Activated CD8-positive, alpha-beta T cell treated with anti-CD3 and anti-CD28 coated beads, Interleukin-2, amount 10 ng/mL, durations not matched to agents 7 days and 5 days (primary cell): ENCODE measurements around the gene COMMD1. TPM values are rescaled to one million over a fixed set of nuclear protein-coding genes. Genes with fewer than 3 reads are reported as not detected.

Source experiments
- ATAC-seq: fragments of 150-1000 bp; cut with Tn5 transposase; one replicate; pipeline ENCODE4 v1.10.0; 2021; ENCODE audit warnings: moderate library complexity
- CTCF ChIA-PET: fragments of 350-600 bp; sonication (Branson Sonifier 250); formaldehyde crosslinking; loops from one replicate; lab custom pipeline; 2021; ENCODE audit warnings: antibody characterized with exemption; lab: Charles Lee
- POLR2A ChIA-PET: fragments of 350-600 bp; sonication (Branson Sonifier 250); formaldehyde crosslinking; loops from one replicate; lab custom pipeline; 2021; ENCODE audit warnings: antibody characterized with exemption; lab: Charles Lee
- DNase-seq: peaks from one replicate; pipeline ENCODE4 v3.0.0-alpha.2; 2020
- H3K27ac Mint-ChIP-seq: one replicate; pipeline ENCODE4 v1.8.0; 2021; ENCODE audit warnings: mild to moderate bottlenecking, mixed read lengths
- H3K27me3 Mint-ChIP-seq: one replicate; pipeline ENCODE4 v1.8.0; 2021; ENCODE audit warnings: low read depth, mixed read lengths
- H3K36me3 Mint-ChIP-seq: one replicate; pipeline ENCODE4 v1.8.0; 2021; ENCODE audit warnings: low read depth, mixed read lengths
- H3K4me1 Mint-ChIP-seq: one replicate; pipeline ENCODE4 v1.8.0; 2021; ENCODE audit warnings: low read depth, mixed read lengths
- H3K4me3 Mint-ChIP-seq: one replicate; pipeline ENCODE4 v1.8.0; 2021; ENCODE audit warnings: mild to moderate bottlenecking, mixed read lengths
- H3K9me3 Mint-ChIP-seq: one replicate; pipeline ENCODE4 v1.8.0; 2022; ENCODE audit warnings: mixed read lengths; ENCODE audit not compliant: insufficient read depth
- total RNA-seq, 2 experiments: library from RNA; stranded (reverse); gene quantifications; one replicate each; pipeline ENCODE4 v1.2.3, GENCODE V29; 2021

The COMMD1 gene
- total RNA-seq, 2 experiments from 2014 or later: 29.3 to 30.5 TPM

- Mint-ChIP-seq H3K4me3 (no peak overlapping the region), H3K4me1 (peaks cover 11% of the 10 kb centered on the region), H3K27me3 (no peaks in the 10 kb centered on the region), H3K27ac (no peak overlapping the region), H3K9me3 (peaks cover 5% of the 10 kb centered on the region), H3K36me3 (peaks cover 3% of the 10 kb centered on the region)
- no peak for DNase-seq
- ChIA-PET POLR2A (no interaction called here), CTCF (interaction anchor here (1.1 kb wide), 1 partner anchor 17 kb away, joined by 4 read pairs; no protein-coding TSS in a partner anchor)
- no peak for ATAC-seq
Observed at GRCh38 chr2:62055724-62056336, 150.4 kb downstream of the COMMD1 start.

- CTCF ChIA-PET: no interaction called here
- H3K4me3 Mint-ChIP-seq: no peak overlapping the region
- peaks cover 5% of the 10 kb centered on the region for H3K9me3 Mint-ChIP-seq
- POLR2A ChIA-PET: no interaction called here
- ATAC-seq: no peak
- DNase-seq: no peak
- H3K36me3 Mint-ChIP-seq: peaks cover 3% of the 10 kb centered on the region
- no peaks in the 10 kb centered on the region for H3K27me3 Mint-ChIP-seq
- peaks cover 11% of the 10 kb centered on the region for H3K4me1 Mint-ChIP-seq
- no peak overlapping the region for H3K27ac Mint-ChIP-seq
Observed at GRCh38 chr2:62056341-62056740, 150.9 kb downstream of the COMMD1 start.

GRCh38 chr2:62065243-62065642 is 159.8 kb downstream of the COMMD1 start:
- Mint-ChIP-seq H3K4me1 (peaks cover 3% of the 10 kb centered on the region), H3K27ac (no peak overlapping the region), H3K9me3 (no peaks in the 10 kb centered on the region), H3K27me3 (no peaks in the 10 kb centered on the region), H3K36me3 (peaks cover 3% of the 10 kb centered on the region), H3K4me3 (no peak overlapping the region)
- CTCF ChIA-PET: no interaction called here
- POLR2A ChIA-PET: no interaction called here
- ATAC-seq (no peak), DNase-seq (no peak)

- Mint-ChIP-seq H3K4me1 (peaks cover 9% of the 10 kb centered on the region), H3K36me3 (peaks cover 12% of the 10 kb centered on the region), H3K4me3 (no peak overlapping the region), H3K9me3 (peaks cover 6% of the 10 kb centered on the region), H3K27me3 (no peaks in the 10 kb centered on the region), H3K27ac (no peak overlapping the region)
- POLR2A ChIA-PET: no interaction called here
- ATAC-seq: no peak
- DNase-seq: no peak
- CTCF ChIA-PET: no interaction called here
Observed at GRCh38 chr2:62071126-62071598, 165.7 kb downstream of the COMMD1 start.

- ChIA-PET CTCF (no interaction called here), POLR2A (no interaction called here)
- H3K27me3 Mint-ChIP-seq: no peaks in the 10 kb centered on the region
- peaks cover 12% of the 10 kb centered on the region for H3K36me3 Mint-ChIP-seq
- H3K9me3 Mint-ChIP-seq: peaks cover 6% of the 10 kb centered on the region
- no peak overlapping the region for H3K4me3 Mint-ChIP-seq
- DNase-seq (no peak), ATAC-seq (no peak)
- H3K27ac Mint-ChIP-seq: no peak overlapping the region
- peaks cover 9% of the 10 kb centered on the region for H3K4me1 Mint-ChIP-seq
Observed at GRCh38 chr2:62071760-62072680, 166.5 kb downstream of the COMMD1 start.

GRCh38 chr2:62074233-62074632 is 168.8 kb downstream of the COMMD1 start:
- Mint-ChIP-seq H3K4me1 (peaks cover 9% of the 10 kb centered on the region), H3K4me3 (no peak overlapping the region), H3K36me3 (peaks cover 12% of the 10 kb centered on the region), H3K9me3 (peaks cover 6% of the 10 kb centered on the region), H3K27me3 (no peaks in the 10 kb centered on the region), H3K27ac (no peak overlapping the region)
- DNase-seq: no peak
- ChIA-PET CTCF (no interaction called here), POLR2A (no interaction called here)
- no peak for ATAC-seq

- Mint-ChIP-seq H3K9me3 (peaks cover 6% of the 10 kb centered on the region), H3K27ac (no peak overlapping the region), H3K36me3 (peaks cover 9% of the 10 kb centered on the region), H3K27me3 (no peaks in the 10 kb centered on the region), H3K4me1 (no peaks in the 10 kb centered on the region), H3K4me3 (no peak overlapping the region)
- DNase-seq (no peak), ATAC-seq (no peak)
- ChIA-PET CTCF (no interaction called here), POLR2A (no interaction called here)
Observed at GRCh38 chr2:62076980-62077638, 171.6 kb downstream of the COMMD1 start.

GRCh38 chr2:62084801-62085200 is 179.3 kb downstream of the COMMD1 start:
- no peaks in the 10 kb centered on the region for H3K36me3 Mint-ChIP-seq
- H3K4me1 Mint-ChIP-seq: no peaks in the 10 kb centered on the region
- ChIA-PET POLR2A (no interaction called here), CTCF (interaction anchor here (0.6 kb wide), 1 partner anchor 62 kb away, joined by 3 read pairs; no protein-coding TSS in a partner anchor)
- H3K27me3 Mint-ChIP-seq: no peaks in the 10 kb centered on the region
- H3K9me3 Mint-ChIP-seq: no peaks in the 10 kb centered on the region
- no peak overlapping the region for H3K27ac Mint-ChIP-seq
- no peak overlapping the region for H3K4me3 Mint-ChIP-seq
- DNase-seq (no peak), ATAC-seq (no peak)

GRCh38 chr2:62089658-62090057 is 184.2 kb downstream of the COMMD1 start:
- H3K9me3 Mint-ChIP-seq: no peaks in the 10 kb centered on the region
- H3K27ac Mint-ChIP-seq: no peak overlapping the region
- ChIA-PET POLR2A (no interaction called here), CTCF (no interaction called here)
- ATAC-seq: no peak
- no peaks in the 10 kb centered on the region for H3K27me3 Mint-ChIP-seq
- no peak overlapping the region for H3K4me3 Mint-ChIP-seq
- no peaks in the 10 kb centered on the region for H3K4me1 Mint-ChIP-seq
- DNase-seq: no peak
- no peaks in the 10 kb centered on the region for H3K36me3 Mint-ChIP-seq

- H3K27ac Mint-ChIP-seq: no peak overlapping the region
- no peak overlapping the region for H3K4me3 Mint-ChIP-seq
- POLR2A ChIA-PET: no interaction called here
- ATAC-seq (no peak), DNase-seq (no peak)
- CTCF ChIA-PET: no interaction called here
- H3K9me3 Mint-ChIP-seq: no peaks in the 10 kb centered on the region
- H3K4me1 Mint-ChIP-seq: no peaks in the 10 kb centered on the region
- H3K36me3 Mint-ChIP-seq: no peaks in the 10 kb centered on the region
- H3K27me3 Mint-ChIP-seq: no peaks in the 10 kb centered on the region
Observed at GRCh38 chr2:62091471-62091870, 186.0 kb downstream of the COMMD1 start.

- ChIA-PET POLR2A (no interaction called here), CTCF (no interaction called here)
- H3K4me3 Mint-ChIP-seq: no peak overlapping the region
- H3K36me3 Mint-ChIP-seq: no peaks in the 10 kb centered on the region
- H3K4me1 Mint-ChIP-seq: no peaks in the 10 kb centered on the region
- DNase-seq (no peak), ATAC-seq (no peak)
- H3K9me3 Mint-ChIP-seq: no peaks in the 10 kb centered on the region
- H3K27me3 Mint-ChIP-seq: no peaks in the 10 kb centered on the region
- H3K27ac Mint-ChIP-seq: no peak overlapping the region
Observed at GRCh38 chr2:62099050-62099449, 193.6 kb downstream of the COMMD1 start.
